HG03442 (cell line): ENCODE results near the gene IGFALS.

Source experiments
- ATAC-seq: cut with Tn5 transposase; IDR thresholded peaks from one replicate; pipeline ENCODE4 v1.9.1; 2021; ENCODE audit warnings: mild to moderate bottlenecking, moderate library complexity; ENCODE audit not compliant: unreplicated experiment

Gene IGFALS

GRCh38 chr16:1745900-1746692, 47.4 kb downstream of the IGFALS start:
- ATAC-seq = no peak

- ATAC-seq = no peak
These were observed 48.2 kb downstream of the IGFALS start for GRCh38 chr16:1745181-1745899.

- no peak for ATAC-seq
These were observed 49.1 kb downstream of the IGFALS start for GRCh38 chr16:1744338-1744840.

GRCh38 chr16:1743376-1744337, 49.8 kb downstream of the IGFALS start:
- no peak for ATAC-seq

GRCh38 chr16:1741553-1742165, 51.8 kb downstream of the IGFALS start:
- no peak for ATAC-seq

GRCh38 chr16:1740781-1741490, 52.6 kb downstream of the IGFALS start:
- ATAC-seq = no peak
